ENCODE data around the gene CTBP2. TPM values are rescaled to one million over a fixed set of nuclear protein-coding genes. Genes with fewer than 3 reads are reported as not detected.
A peak's percentile ranks its signal among the peaks of the same experiment; 100 is the strongest.

The CTBP2 gene
- polyA plus RNA-seq, 1 donor (not counting 4 experiments of a cell fraction or from before 2014, with no cell fraction given) = 76.0 TPM

GRCh38 chr10:125160856-125161706, 718 bp upstream of the CTBP2 start:
- H3K4me1 ChIP-seq (ENCODE audit: control insufficient read depth, extremely low read depth, insufficient read depth, low read length) = peaks cover 17% of the 10 kb centered on the region
- peak overlapping the region; percentile 66 for H3K27ac ChIP-seq (ENCODE audit: control insufficient read depth, insufficient read depth, low read length)
- dilution Hi-C loops (cut with MboI; ENCODE audit: extremely low pct_ligation_motif_present, low sequenced_read_pairs) = no loop called here
- TF ChIP-seq, protein P1, sequence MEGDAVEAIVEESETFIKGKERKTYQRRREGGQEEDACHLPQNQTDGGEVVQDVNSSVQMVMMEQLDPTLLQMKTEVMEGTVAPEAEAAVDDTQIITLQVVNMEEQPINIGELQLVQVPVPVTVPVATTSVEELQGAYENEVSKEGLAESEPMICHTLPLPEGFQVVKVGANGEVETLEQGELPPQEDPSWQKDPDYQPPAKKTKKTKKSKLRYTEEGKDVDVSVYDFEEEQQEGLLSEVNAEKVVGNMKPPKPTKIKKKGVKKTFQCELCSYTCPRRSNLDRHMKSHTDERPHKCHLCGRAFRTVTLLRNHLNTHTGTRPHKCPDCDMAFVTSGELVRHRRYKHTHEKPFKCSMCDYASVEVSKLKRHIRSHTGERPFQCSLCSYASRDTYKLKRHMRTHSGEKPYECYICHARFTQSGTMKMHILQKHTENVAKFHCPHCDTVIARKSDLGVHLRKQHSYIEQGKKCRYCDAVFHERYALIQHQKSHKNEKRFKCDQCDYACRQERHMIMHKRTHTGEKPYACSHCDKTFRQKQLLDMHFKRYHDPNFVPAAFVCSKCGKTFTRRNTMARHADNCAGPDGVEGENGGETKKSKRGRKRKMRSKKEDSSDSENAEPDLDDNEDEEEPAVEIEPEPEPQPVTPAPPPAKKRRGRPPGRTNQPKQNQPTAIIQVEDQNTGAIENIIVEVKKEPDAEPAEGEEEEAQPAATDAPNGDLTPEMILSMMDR (optimal IDR thresholded peaks at IDR 0.05 in 1 of 3, IDR thresholded peaks at IDR 0.05 in 1 of 3, conservative IDR thresholded peaks at IDR 0.05 in 1 of 3; ENCODE audit: extremely low read depth in 1 of 3, insufficient read depth in 2 of 3, low read length in 3 of 3) = peak in 2 of 3 experiments; percentile 51 to 54
- TF ChIP-seq EZH2 (IDR thresholded peaks at IDR 0.05; ENCODE audit: low read length) = no peak
- no peaks in the 10 kb centered on the region for H3K9me3 ChIP-seq (ENCODE audit: control insufficient read depth, low read depth, low read length)
- H3K79me2 ChIP-seq (ENCODE audit: control insufficient read depth, insufficient read depth, low read length) = peaks cover 35% of the 10 kb centered on the region
- no peaks in the 10 kb centered on the region for H4K20me1 ChIP-seq (ENCODE audit: control insufficient read depth, extremely low read depth, insufficient read depth, low read length)
- FAIRE-seq = no peak
- peak overlapping the region; percentile 73 for H3K9ac ChIP-seq (ENCODE audit: control insufficient read depth, extremely low read depth, insufficient read depth, low read length)
- no peaks in the 10 kb centered on the region for H3K36me3 ChIP-seq (ENCODE audit: control insufficient read depth in 2 of 2, extremely low read depth in 1 of 2, insufficient read depth in 2 of 2, low read length in 2 of 2)
- peak overlapping the region; percentile 27 for H2AFZ ChIP-seq (ENCODE audit: control insufficient read depth, low read length)
- no peak for DNase-seq (ENCODE audit: low read depth, low spot score)
- H3K9me1 ChIP-seq (ENCODE audit: control insufficient read depth, extremely low read depth, insufficient read depth, low read length) = no peaks in the 10 kb centered on the region
- peak overlapping the region; percentile 63 for H3K4me2 ChIP-seq (ENCODE audit: control insufficient read depth, extremely low read depth, insufficient read depth, low read depth, low read length)
- H3K4me3 ChIP-seq (ENCODE audit: control insufficient read depth in 2 of 3, extremely low read depth in 1 of 3, insufficient read depth in 2 of 3, low read depth in 1 of 3, low read length in 3 of 3) = peak overlapping the region; percentile 69 to 74 (median 73)
- no peaks in the 10 kb centered on the region for H3K27me3 ChIP-seq (ENCODE audit: control insufficient read depth, extremely low read depth, insufficient read depth, low read length)

DNA sequence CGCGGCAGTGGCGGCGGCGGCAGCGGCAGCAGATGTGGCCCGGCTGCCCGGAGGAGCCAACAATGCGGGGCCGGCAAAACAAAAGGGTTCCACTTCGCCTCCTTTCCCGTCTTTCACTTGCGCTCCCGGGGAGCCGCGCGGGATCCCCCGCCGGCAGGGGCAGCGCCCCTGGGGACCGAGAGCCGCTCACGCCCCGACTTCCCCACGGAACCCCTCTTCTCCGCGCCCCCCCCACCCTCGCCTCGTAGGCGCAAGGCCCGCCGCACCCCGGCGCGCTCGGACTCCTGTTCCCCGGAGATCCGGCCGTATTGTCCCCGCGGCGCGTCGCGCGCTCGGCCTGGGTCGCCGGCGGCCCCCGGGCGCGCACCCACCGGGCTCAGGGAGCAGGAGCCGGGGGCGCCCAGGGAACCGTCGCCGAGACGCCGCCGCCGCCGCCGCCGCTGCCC, 854 bp downstream of the CTBP2 start:
- TF ChIP-seq, protein P1 (optimal IDR thresholded peaks at IDR 0.05 in 1 of 3, IDR thresholded peaks at IDR 0.05 in 1 of 3, conservative IDR thresholded peaks at IDR 0.05 in 1 of 3; ENCODE audit: extremely low read depth in 1 of 3, insufficient read depth in 2 of 3, low read length in 3 of 3) = no peak
- no peak for TF ChIP-seq EZH2 (IDR thresholded peaks at IDR 0.05; ENCODE audit: low read length)
- Histone ChIP-seq H3K9me3 (ENCODE audit: control insufficient read depth, low read depth, low read length) (no peaks in the 10 kb centered on the region), H3K36me3 (ENCODE audit: control insufficient read depth in 2 of 2, extremely low read depth in 1 of 2, insufficient read depth in 2 of 2, low read length in 2 of 2) (no peaks in the 10 kb centered on the region), H3K4me2 (ENCODE audit: control insufficient read depth, extremely low read depth, insufficient read depth, low read depth, low read length) (no peak overlapping the region), H3K9me1 (ENCODE audit: control insufficient read depth, extremely low read depth, insufficient read depth, low read length) (no peaks in the 10 kb centered on the region), H4K20me1 (ENCODE audit: control insufficient read depth, extremely low read depth, insufficient read depth, low read length) (no peaks in the 10 kb centered on the region), H3K4me3 (ENCODE audit: control insufficient read depth in 2 of 3, extremely low read depth in 1 of 3, insufficient read depth in 2 of 3, low read depth in 1 of 3, low read length in 3 of 3) (peak overlapping the region; percentile 54 to 74 (median 73)), H3K27me3 (ENCODE audit: control insufficient read depth, extremely low read depth, insufficient read depth, low read length) (no peaks in the 10 kb centered on the region), H3K79me2 (ENCODE audit: control insufficient read depth, insufficient read depth, low read length) (peaks cover 51% of the 10 kb centered on the region), H3K27ac (ENCODE audit: control insufficient read depth, insufficient read depth, low read length) (peak overlapping the region; percentile 75), H2AFZ (ENCODE audit: control insufficient read depth, low read length) (no peak overlapping the region), H3K9ac (ENCODE audit: control insufficient read depth, extremely low read depth, insufficient read depth, low read length) (peak overlapping the region; percentile 81), H3K4me1 (ENCODE audit: control insufficient read depth, extremely low read depth, insufficient read depth, low read length) (peaks cover 25% of the 10 kb centered on the region)
- FAIRE-seq = no peak
- dilution Hi-C loops (cut with MboI; ENCODE audit: extremely low pct_ligation_motif_present, low sequenced_read_pairs) = no loop called here
- DNase-seq (ENCODE audit: low read depth, low spot score) = no peak

Data from keratinocyte (primary cell).